ENCODE results near the gene FTO.

Gene FTO

GRCh38 chr16:54053891-54054820 lies 350.2 kb downstream of the FTO start:
- DNase-seq (ENCODE audit: low read depth in 2 of 2) = no peak

- no peak for DNase-seq (ENCODE audit: low read depth in 2 of 2)
Observed at GRCh38 chr16:54055191-54055590, 351.2 kb downstream of the FTO start.

- DNase-seq (ENCODE audit: low read depth in 2 of 2) = no peak
Observed at GRCh38 chr16:54055864-54056263, 351.9 kb downstream of the FTO start.

- DNase-seq (ENCODE audit: low read depth in 2 of 2) = no peak
Observed at GRCh38 chr16:54056921-54057320, 353.0 kb downstream of the FTO start.

GRCh38 chr16:54059319-54059718 lies 355.4 kb downstream of the FTO start:
- no peak for DNase-seq (ENCODE audit: low read depth in 2 of 2)

- no peak for DNase-seq (ENCODE audit: low read depth in 2 of 2)
Observed at GRCh38 chr16:54060599-54061421, 356.9 kb downstream of the FTO start.

GRCh38 chr16:54061454-54061853 lies 357.5 kb downstream of the FTO start:
- no peak for DNase-seq (ENCODE audit: low read depth in 2 of 2)

- no peak for DNase-seq (ENCODE audit: low read depth in 2 of 2)
Observed at GRCh38 chr16:54062361-54063278, 358.7 kb downstream of the FTO start.

GRCh38 chr16:54063279-54063773 lies 359.4 kb downstream of the FTO start:
- DNase-seq (ENCODE audit: low read depth in 2 of 2) = no peak

GRCh38 chr16:54066451-54067105 lies 362.6 kb downstream of the FTO start:
- no peak for DNase-seq (ENCODE audit: low read depth in 2 of 2)

GRCh38 chr16:54067322-54068065 lies 363.5 kb downstream of the FTO start:
- DNase-seq (ENCODE audit: low read depth in 2 of 2) = no peak

- DNase-seq (ENCODE audit: low read depth in 2 of 2) = no peak
Observed at GRCh38 chr16:54068212-54068611, 364.3 kb downstream of the FTO start.

GRCh38 chr16:54069601-54070239 lies 365.8 kb downstream of the FTO start:
- DNase-seq (ENCODE audit: low read depth in 2 of 2) = no peak

- no peak for DNase-seq (ENCODE audit: low read depth in 2 of 2)
Observed at GRCh38 chr16:54070789-54071343, 366.9 kb downstream of the FTO start.

GRCh38 chr16:54071514-54071913 lies 367.6 kb downstream of the FTO start:
- no peak for DNase-seq (ENCODE audit: low read depth in 2 of 2)

GRCh38 chr16:54072237-54072636 lies 368.3 kb downstream of the FTO start:
- DNase-seq (ENCODE audit: low read depth in 2 of 2) = no peak

- DNase-seq (ENCODE audit: low read depth in 2 of 2) = no peak
Observed at GRCh38 chr16:54073356-54073755, 369.4 kb downstream of the FTO start.

GRCh38 chr16:54075446-54075845 lies 371.5 kb downstream of the FTO start:
- DNase-seq (ENCODE audit: low read depth in 2 of 2) = no peak

- DNase-seq (ENCODE audit: low read depth in 2 of 2) = no peak
Observed at GRCh38 chr16:54076006-54076504, 372.1 kb downstream of the FTO start.
